ENCODE data around the gene KIAA2012. TPM values are rescaled to one million over a fixed set of nuclear protein-coding genes. Genes with fewer than 3 reads are reported as not detected.
"Not testable (repeated sequence)": the region's sequence is repeated elsewhere in the genome, so short reads cannot be mapped to it uniquely, and the experiment has no call there.

Gene KIAA2012
- total RNA-seq, 2 donors from 2014 or later: 0.74 TPM; not detected in 1

DNA sequence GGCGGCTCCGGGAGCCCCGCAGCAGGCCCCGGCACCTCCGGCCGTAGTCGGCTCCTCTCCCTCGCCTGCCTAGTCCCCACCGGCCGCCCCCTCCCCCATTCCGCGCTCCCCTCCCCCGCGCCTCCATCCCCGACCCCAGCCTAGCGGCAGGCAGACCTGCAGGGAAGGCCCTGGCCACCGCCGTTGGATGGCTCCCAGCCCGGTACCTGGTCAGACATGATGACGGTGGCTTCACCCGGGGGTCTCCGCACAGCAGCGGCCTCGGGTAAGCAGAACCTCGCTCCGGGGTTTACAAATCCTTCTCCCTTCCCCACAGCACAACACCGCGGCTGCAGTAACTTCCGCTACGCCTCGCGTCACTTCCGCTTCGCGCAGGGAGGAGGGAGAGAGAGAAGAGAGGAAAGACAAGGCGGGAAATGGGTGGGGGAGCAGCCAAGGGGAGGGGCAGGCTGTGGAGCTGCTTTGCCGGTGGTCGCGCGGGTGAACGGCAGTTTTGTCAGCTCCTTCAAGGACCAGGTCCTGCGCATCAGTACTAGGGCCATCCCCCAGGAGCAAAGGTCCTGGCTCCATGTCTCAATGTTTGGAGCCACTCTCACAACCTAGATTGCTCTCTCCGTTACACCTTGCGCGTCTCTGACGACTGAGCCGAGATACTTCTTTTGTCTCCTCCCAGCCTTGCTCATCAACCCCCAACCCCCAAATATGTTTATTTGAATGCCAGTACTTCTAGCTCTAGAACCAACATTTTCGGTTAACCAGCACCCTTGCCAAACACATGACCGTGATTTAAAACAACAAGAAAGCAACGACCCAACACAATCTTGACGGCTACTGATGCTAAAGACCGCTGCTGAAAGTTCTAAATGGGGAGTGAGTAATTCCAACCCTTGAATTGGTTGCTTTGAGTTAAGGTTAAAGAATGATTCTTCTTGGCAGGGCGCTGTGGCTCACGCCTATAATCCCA is 165.5 kb downstream of the KIAA2012 start, which contains the start of gene SUMO1:
Gene SUMO1 (minus strand): TSS at position 364 of the 964 bp plus-strand sequence. CDS start 146 bp downstream, at position 218.
- Histone ChIP-seq H3K4me1 (replicated peaks) (peaks cover 5% of the 10 kb centered on the region), H3K9me3 (no peaks in the 10 kb centered on the region), H3K27me3 (replicated peaks; ENCODE audit: insufficient read depth) (no peaks in the 10 kb centered on the region), H3K4me3 (peak within 1 kb of the TSS; percentile 84 to 94), H3K27ac (peak within 1 kb of the TSS; percentile 89 to 96), H3K36me3 (no peaks in the 10 kb centered on the region)
- intact Hi-C loops (cut with DNase I): no loop called here
- peak; percentile 68 for TF ChIP-seq POLR2A (IDR thresholded peaks at IDR 0.05)
- TF ChIP-seq POLR2AphosphoS5 (IDR thresholded peaks at IDR 0.05): peak; percentile 94
- TF ChIP-seq, protein P1, sequence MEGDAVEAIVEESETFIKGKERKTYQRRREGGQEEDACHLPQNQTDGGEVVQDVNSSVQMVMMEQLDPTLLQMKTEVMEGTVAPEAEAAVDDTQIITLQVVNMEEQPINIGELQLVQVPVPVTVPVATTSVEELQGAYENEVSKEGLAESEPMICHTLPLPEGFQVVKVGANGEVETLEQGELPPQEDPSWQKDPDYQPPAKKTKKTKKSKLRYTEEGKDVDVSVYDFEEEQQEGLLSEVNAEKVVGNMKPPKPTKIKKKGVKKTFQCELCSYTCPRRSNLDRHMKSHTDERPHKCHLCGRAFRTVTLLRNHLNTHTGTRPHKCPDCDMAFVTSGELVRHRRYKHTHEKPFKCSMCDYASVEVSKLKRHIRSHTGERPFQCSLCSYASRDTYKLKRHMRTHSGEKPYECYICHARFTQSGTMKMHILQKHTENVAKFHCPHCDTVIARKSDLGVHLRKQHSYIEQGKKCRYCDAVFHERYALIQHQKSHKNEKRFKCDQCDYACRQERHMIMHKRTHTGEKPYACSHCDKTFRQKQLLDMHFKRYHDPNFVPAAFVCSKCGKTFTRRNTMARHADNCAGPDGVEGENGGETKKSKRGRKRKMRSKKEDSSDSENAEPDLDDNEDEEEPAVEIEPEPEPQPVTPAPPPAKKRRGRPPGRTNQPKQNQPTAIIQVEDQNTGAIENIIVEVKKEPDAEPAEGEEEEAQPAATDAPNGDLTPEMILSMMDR (IDR thresholded peaks at IDR 0.05): peak in 1 of 4 experiments; percentile 1
- WGBS: 3% methylated on average over 40 of the region's 54 CpGs
- peak; percentile 86 for DNase-seq (ENCODE audit: low spot score)

DNA sequence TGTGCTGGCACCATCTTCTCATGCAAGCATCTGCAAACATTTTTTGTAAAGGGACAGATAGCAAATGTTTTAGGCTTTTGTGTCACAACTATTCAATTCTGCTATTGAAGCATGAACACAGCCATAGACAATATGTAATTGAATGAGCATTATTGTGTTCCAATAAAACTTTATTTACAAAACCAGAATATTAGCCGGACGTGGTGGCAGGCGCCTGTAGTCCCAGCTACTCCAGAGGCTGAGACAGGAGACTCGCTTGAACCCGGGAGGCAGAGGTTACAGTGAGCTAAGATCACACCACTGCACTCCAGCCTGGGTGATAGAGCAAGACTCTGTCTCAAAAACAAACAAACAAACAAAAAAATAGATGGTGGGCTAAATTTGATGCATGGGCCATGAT is 174.7 kb downstream of the KIAA2012 start:
- H3K4me3 ChIP-seq; DNase-seq (ENCODE audit: low spot score); intact Hi-C loops (cut with DNase I); H3K4me1 ChIP-seq (replicated peaks); H3K27me3 ChIP-seq (replicated peaks; ENCODE audit: insufficient read depth); H3K36me3 ChIP-seq; H3K27ac ChIP-seq; H3K9me3 ChIP-seq: not testable (repeated sequence)
- WGBS: 98% methylated on average over 5 of the region's 5 CpGs

DNA sequence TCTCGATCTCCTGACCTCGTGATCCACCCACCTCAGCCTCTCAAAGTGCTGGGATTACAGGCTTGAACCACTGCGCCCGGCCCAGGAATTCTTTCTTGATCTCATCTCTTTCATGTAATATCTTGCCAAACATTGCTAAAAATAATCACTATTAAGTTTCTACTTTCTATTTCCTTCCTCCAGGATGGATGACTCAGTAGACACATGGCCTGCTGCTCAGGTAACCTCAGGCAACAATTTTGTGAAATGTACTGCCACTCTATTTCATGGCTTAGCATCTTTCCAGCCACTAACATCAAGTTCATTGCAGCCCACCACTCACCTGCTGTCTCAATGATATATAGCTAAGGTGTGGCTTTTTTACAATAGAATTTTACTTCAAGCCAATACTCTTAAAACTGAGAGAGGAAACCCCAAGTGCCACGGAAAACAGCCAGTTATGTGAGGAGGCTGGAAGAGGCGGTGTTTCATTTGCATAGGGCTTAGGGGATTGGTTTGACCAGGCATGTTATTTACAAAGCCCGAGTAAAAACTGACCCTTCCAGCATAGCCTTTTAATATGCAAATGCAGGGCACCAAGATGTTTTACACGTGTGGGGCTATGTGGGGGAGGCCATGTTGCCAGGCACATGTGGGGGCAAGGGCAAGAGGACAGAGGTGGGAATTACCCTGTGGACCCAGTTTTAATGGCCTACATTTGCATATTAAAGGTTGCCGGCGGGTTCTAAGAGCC is 176.6 kb downstream of the KIAA2012 start:
- no peak for TF ChIP-seq POLR2A (IDR thresholded peaks at IDR 0.05)
- TF ChIP-seq, protein P1 (IDR thresholded peaks at IDR 0.05): no peak
- no peak for TF ChIP-seq POLR2AphosphoS5 (IDR thresholded peaks at IDR 0.05)
- intact Hi-C loops (cut with DNase I): no loop called here

DNA sequence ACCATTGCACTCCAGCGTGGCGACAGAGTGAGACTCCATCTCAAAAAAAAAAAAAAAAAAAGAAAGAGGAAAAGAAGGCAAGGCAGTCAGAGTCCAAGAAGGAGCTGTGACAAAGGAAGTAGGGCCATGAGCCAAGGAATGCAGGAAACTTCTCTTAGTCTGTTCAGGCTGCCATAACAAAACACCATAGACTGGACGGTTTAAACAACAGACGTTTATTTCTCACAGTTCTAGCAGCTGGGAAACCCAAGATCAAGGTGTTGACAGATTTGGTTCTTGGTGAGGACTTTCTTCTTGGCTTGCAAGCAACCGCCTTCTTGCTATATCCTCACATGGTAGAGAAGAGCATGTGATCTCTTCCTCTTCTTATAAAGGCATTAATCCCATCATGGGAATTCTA is 178.4 kb downstream of the KIAA2012 start:
- no peak overlapping the region for H3K4me3 ChIP-seq
- H3K27ac ChIP-seq: no peak overlapping the region
- no peaks in the 10 kb centered on the region for H3K9me3 ChIP-seq
- H3K27me3 ChIP-seq (replicated peaks; ENCODE audit: insufficient read depth): no peaks in the 10 kb centered on the region
- intact Hi-C loops (cut with DNase I): no loop called here
- H3K4me1 ChIP-seq (replicated peaks): no peaks in the 10 kb centered on the region
- TF ChIP-seq POLR2AphosphoS5 (IDR thresholded peaks at IDR 0.05) (no peak), POLR2A (IDR thresholded peaks at IDR 0.05) (no peak)
- TF ChIP-seq, protein P1 (IDR thresholded peaks at IDR 0.05): no peak
- no peak for DNase-seq (ENCODE audit: low spot score)
- 72% methylated on average over 5 of the region's 5 CpGs for WGBS
- no peaks in the 10 kb centered on the region for H3K36me3 ChIP-seq

More for the DNA sequence above, 176.6 kb downstream of the KIAA2012 start:
- Histone ChIP-seq H3K36me3 (no peaks in the 10 kb centered on the region), H3K4me3 (no peak overlapping the region), H3K27ac (no peak overlapping the region), H3K4me1 (replicated peaks) (no peaks in the 10 kb centered on the region), H3K27me3 (replicated peaks; ENCODE audit: insufficient read depth) (no peaks in the 10 kb centered on the region), H3K9me3 (no peaks in the 10 kb centered on the region)
- DNase-seq (ENCODE audit: low spot score): no peak
- WGBS: 51% methylated on average over 10 of the region's 10 CpGs

Small RNA genes lying within 50 kb of the gene (small RNA-seq; reads per million reads assigned to genes)
- 0 reads per million in 2 donors for gene AC079354.2

Other genes with a start within 250 kb of the KIAA2012 start
- gene FZD7, start 39.4 kb upstream of the KIAA2012 start, total RNA-seq: 10 to 100 TPM; 16.1 to 26.1 TPM
- 10 to 100 TPM; 70.4 to 95.4 TPM for gene SUMO1, start 165.3 kb downstream of the KIAA2012 start, total RNA-seq
- gene NOP58, start 192.5 kb downstream of the KIAA2012 start, total RNA-seq: 10 to 100 TPM; 47.6 to 73.2 TPM

Data from prostate gland (tissue), 2 donors.